GM10266 (cell line): Measurements from ENCODE around the gene CA10.

Experiments
- DNase-seq: peaks from one replicate; pipeline ENCODE4 v3.0.0; 2012; ENCODE audit errors: extremely low spot score
- TF ChIP-seq, protein P1 (sequence below): IDR thresholded peaks from 2 replicates; pipeline ENCODE4 v1.5.1; 2012; ENCODE audit warnings: mild to moderate bottlenecking, low read depth; ENCODE audit not compliant: control insufficient read depth, insufficient read depth; ENCODE audit errors: missing control alignments

The CA10 gene

DNA sequence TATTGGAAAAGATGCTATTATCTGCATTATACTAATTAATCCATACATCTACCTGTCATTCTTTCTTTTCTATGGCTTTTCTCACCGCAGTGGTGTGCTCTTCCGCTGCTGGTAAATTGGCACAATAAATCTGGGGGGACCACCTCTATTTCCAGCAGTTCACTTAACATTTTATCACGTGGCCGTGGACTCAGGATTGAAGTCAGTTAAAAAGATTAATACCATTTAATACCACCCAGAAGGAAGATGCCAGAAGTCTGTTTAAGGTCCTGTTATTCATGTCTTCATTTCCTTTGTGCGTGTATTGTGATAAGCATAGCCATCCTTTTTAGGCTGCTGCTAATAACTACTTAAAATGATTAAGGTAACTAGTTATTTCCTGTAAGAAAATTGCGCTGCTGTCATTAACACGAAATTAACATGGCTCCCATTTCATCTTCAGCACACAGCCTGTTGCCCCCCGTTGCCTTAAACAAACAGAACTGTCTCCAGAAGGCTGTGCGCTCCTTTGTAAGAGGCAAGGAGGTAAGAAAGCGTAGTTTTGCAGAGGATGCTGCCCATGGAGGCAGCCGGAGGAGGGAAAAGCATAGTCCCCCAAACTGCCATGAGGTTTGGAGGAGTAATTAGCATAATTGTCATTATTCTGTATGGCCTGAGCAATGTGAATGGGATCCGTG is 483.8 kb downstream of the CA10 start:
- DNase-seq = no peak
- TF ChIP-seq, protein P1, sequence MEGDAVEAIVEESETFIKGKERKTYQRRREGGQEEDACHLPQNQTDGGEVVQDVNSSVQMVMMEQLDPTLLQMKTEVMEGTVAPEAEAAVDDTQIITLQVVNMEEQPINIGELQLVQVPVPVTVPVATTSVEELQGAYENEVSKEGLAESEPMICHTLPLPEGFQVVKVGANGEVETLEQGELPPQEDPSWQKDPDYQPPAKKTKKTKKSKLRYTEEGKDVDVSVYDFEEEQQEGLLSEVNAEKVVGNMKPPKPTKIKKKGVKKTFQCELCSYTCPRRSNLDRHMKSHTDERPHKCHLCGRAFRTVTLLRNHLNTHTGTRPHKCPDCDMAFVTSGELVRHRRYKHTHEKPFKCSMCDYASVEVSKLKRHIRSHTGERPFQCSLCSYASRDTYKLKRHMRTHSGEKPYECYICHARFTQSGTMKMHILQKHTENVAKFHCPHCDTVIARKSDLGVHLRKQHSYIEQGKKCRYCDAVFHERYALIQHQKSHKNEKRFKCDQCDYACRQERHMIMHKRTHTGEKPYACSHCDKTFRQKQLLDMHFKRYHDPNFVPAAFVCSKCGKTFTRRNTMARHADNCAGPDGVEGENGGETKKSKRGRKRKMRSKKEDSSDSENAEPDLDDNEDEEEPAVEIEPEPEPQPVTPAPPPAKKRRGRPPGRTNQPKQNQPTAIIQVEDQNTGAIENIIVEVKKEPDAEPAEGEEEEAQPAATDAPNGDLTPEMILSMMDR = no peak

DNA sequence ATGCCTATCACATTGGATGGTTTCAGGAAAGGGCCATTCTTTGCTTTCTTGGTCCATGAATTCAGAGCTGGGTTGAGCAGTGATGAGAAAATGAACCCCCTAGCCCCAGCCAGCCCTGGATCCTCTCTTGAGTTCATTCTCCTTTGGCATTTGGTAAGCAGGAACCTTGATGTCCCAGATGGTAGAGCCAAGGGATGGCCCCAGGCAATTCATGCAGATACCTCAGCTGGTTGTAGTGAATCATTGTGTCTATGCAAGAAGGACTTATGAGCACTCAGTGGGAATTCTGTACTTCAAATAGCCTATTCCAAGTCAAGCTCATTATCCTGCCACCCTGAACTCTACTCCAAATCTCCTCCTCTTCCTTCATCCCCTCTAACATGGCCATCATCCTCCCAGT is 485.4 kb downstream of the CA10 start:
- no peak for DNase-seq
- TF ChIP-seq, protein P1 = no peak

DNA sequence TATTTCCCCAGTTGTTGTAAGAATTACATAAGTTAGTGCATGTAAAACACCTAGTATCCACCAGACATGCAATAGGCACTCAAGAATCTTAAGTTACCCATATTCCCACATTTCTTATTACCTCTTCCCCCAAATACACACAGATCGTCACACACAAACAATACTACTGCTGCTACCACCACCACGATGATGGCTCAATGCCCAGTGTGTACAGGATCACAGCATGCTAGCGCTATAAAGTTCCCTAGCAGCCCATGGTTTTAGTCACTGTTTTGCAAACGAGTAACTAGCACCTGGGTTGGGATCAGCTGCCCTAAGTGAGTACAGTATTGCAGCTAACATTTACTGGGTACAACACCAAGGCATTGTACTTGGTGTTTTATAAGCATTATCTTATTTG is 486.4 kb downstream of the CA10 start:
- DNase-seq = no peak
- TF ChIP-seq, protein P1 = no peak

DNA sequence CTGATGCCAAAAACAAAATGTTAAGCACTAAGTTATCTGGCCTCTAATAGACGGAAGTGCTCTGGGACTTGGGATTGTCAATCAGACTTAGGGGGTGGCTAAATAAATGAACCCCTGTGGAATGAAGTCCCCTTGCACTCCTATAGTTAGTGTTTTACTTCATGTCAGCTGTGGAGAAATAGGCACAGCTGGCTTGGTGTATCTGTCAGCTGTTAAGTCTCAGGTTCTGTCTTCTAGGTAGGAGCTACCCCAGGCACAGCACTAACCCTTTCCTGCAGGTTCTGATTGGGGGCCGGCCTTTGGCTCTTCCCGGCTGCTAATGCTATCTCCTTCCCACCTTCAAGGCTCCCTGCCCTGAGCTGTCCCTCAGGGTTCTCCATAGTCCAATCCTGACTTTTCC is 487.6 kb downstream of the CA10 start:
- TF ChIP-seq, protein P1 = no peak
- no peak for DNase-seq

DNA sequence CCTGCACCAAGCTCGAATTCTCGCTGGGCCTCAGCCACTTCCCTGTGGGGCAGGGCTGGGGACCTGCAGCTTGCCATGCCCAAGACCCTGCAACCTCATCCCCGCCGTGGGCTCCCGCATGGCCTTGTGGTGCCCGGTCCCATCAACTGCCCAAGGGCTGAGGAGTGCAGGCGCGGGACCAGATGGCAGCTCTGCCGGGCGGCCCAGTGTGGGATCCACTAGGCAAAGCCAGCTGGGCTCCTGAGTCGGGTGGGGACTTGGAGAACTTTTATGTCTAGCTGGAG is 489.6 kb downstream of the CA10 start:
- TF ChIP-seq, protein P1 = no peak
- no peak for DNase-seq

DNA sequence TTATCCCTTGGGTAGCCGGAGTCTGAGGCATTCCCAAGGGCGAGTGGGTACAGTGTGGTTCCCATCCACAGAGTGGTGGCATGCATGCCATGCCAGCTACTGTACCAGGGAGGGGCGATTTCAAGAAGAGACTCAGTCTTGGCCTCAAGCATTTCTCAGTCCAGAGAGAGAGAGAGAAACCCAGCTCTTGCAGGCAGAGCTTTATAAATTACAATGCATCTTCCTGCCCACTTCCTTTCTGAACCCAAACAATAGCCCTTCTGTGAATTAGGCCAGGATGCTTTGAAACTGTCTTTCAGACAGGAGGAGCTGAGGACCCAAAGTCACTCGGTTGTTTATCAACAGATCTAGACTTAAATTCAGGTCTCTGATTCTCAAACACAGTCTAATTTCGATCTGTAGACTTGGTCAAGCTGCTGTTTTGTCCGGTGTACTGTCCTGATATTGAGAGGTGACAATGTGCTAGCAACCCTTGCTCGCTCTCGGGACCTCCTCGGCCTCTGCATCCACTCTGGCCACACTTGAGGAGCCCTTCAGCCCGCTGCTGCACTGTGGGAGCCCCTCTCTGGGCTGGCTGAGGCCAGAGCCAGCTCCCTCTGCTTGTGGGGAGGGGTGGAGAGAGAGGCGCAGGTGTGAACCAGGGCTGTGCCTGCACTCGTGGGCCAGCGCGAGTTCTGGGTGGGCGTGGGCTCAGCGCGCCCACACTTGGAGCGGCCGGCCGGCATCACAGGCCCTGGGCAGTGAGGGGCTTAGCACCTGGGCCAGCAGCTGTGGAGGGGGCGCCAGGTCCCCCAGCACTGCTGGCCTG is 490.2 kb downstream of the CA10 start:
- DNase-seq = no peak
- TF ChIP-seq, protein P1 = no peak

DNA sequence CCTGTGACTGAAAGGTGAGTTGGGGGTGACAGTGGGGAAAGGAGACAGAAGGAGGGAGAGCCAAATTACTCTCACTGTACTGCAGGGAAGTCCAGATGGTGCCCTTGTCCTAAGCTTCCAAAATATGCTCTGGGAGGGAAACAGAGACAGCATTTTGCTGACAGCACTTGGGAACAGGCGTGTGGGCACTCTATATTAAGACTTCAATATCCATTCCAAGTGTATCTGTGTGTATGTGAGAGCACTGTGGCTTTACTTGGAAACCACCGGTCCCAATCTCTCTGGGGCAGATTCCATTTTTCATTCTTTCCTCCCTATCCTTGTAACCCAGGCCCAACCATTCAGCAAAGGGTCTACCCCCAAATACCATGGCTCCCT is 490.8 kb downstream of the CA10 start:
- TF ChIP-seq, protein P1 = no peak
- DNase-seq = no peak
